ENCODE results near the gene COG7.

- TF ChIP-seq POLR2A (IDR thresholded peaks at IDR 0.05) (no peak), EP300 (IDR thresholded peaks at IDR 0.05) (no peak)
- TF ChIP-seq, protein P1, sequence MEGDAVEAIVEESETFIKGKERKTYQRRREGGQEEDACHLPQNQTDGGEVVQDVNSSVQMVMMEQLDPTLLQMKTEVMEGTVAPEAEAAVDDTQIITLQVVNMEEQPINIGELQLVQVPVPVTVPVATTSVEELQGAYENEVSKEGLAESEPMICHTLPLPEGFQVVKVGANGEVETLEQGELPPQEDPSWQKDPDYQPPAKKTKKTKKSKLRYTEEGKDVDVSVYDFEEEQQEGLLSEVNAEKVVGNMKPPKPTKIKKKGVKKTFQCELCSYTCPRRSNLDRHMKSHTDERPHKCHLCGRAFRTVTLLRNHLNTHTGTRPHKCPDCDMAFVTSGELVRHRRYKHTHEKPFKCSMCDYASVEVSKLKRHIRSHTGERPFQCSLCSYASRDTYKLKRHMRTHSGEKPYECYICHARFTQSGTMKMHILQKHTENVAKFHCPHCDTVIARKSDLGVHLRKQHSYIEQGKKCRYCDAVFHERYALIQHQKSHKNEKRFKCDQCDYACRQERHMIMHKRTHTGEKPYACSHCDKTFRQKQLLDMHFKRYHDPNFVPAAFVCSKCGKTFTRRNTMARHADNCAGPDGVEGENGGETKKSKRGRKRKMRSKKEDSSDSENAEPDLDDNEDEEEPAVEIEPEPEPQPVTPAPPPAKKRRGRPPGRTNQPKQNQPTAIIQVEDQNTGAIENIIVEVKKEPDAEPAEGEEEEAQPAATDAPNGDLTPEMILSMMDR (IDR thresholded peaks at IDR 0.05) = no peak
Observed at GRCh38 chr16:23501291-23501690, 48.3 kb upstream of the COG7 start.
